ACHN (cell line): Measurements from ENCODE around the gene PDXDC1.
"Not testable (repeated sequence)": the region's sequence is repeated elsewhere in the genome, so short reads cannot be mapped to it uniquely, and the experiment has no call there.

Experiments
- DNase-seq: peaks from one replicate; pipeline ENCODE4 v3.0.0-alpha.2; 2015
- in situ Hi-C: cut with HindIII; loops from 2 replicates; pipeline ENCODE4 v1.10.0; 2017; ENCODE audit warnings: low sequenced_read_pairs, low pct_ligation_motif_present, low pct_unique_long_range_greater_than_20kb

PDXDC1 gene

GRCh38 chr16:15168303-15168702 is 193.5 kb downstream of the PDXDC1 start:
- DNase-seq, in situ Hi-C loops: not testable (repeated sequence)

DNA sequence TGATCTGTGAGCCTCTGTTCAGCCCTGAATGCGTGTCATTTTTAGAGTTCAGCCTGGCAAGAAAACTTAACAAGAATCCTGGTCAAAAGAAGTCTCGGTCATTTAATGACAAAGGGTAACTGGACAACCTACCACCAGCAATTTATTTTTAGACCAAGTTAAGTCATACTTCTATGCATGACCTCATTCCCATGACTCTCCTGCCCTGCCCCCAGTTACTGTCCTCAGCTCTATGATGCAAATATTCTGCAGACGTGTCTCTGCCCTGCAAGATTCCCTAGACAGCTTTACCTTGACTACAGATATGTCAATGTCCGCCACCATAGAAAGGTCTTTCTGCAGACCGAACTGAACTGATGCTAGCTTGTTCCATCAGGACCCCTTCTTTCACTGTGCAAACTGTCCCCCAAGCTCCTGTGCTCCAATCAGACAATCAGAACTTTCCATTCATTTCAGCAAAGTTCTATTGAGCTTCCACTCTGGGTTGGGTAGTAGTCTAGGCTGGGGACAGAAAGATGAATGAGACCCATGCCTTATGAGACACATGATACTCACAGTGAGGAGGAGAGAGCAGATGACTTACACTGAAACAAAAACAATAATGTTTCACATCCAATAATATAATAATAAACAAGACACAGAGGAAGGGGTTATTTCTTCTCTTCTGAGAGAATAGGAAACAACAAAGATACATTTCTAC is 194.3 kb downstream of the PDXDC1 start:
- in situ Hi-C loops = not testable (repeated sequence)

DNA sequence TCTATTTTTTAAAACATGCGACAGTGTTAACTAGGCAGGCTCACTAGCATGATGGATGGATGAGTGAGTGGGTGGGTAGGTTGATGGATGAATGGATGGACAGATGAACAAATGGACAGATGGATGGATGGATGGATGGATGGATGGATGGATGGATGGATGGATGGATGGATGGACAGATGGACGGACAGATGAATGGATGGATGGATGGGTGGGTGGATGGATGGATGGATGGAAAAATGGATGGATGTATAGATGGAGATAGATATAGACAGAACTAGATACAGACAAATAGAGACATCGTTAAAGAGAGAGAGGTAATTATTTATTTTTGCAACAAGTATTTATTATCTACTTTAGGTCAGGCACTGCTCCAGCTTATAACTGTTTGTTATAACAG is 205.1 kb downstream of the PDXDC1 start:
- in situ Hi-C loops = not testable (repeated sequence)

More for the DNA sequence above, 194.3 kb downstream of the PDXDC1 start:
- DNase-seq = not testable (repeated sequence)

GRCh38 chr16:15180946-15181345 is 206.1 kb downstream of the PDXDC1 start:
- in situ Hi-C loops, DNase-seq: not testable (repeated sequence)

More for the DNA sequence above, 205.1 kb downstream of the PDXDC1 start:
- DNase-seq = not testable (repeated sequence)

DNA sequence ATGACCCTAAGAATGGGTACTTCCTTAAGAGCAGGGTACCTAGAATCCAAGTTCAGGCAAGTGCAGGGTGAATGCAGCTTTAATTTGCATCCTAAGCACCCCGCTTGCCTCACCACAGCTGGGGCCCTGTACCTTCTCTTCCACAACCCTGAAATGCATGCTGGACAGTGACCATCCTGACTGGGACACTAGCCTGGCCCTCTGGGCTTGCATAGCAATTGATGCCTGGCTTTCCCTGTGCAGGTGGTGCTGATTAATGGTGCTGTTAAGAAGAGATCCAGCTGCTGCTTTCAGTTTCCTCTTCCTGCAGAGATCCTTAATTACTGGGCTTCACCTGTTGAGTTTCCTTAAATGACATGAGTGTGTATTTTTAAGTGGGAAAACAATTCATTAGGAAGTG is 209.2 kb downstream of the PDXDC1 start:
- in situ Hi-C loops, DNase-seq: not testable (repeated sequence)
